Vagina (tissue), 2 donors: ENCODE data around the gene PEX11B.

ENCODE experiments used
- POLR2A ChIP-seq, 2 donors: fragments of 450-650 bp; IDR thresholded peaks; one replicate each; pipeline ENCODE4 v1.6.1; 2017; ENCODE audit warnings: antibody characterized with exemption in 2 of 2, mild to moderate bottlenecking in 2 of 2, moderate library complexity in 2 of 2
- TF ChIP-seq, protein P1 (sequence below), 3 experiments: fragments of 450-650 bp in 2 of 3; fragments of 200-600 bp in 1 of 3; sonication (generic) in 1 of 3; IDR thresholded peaks; one replicate each; pipeline ENCODE4 v1.5.1; 2017 to 2019; ENCODE audit warnings: antibody characterized with exemption in 3 of 3, mild to moderate bottlenecking in 2 of 3, moderate library complexity in 2 of 3

DNA sequence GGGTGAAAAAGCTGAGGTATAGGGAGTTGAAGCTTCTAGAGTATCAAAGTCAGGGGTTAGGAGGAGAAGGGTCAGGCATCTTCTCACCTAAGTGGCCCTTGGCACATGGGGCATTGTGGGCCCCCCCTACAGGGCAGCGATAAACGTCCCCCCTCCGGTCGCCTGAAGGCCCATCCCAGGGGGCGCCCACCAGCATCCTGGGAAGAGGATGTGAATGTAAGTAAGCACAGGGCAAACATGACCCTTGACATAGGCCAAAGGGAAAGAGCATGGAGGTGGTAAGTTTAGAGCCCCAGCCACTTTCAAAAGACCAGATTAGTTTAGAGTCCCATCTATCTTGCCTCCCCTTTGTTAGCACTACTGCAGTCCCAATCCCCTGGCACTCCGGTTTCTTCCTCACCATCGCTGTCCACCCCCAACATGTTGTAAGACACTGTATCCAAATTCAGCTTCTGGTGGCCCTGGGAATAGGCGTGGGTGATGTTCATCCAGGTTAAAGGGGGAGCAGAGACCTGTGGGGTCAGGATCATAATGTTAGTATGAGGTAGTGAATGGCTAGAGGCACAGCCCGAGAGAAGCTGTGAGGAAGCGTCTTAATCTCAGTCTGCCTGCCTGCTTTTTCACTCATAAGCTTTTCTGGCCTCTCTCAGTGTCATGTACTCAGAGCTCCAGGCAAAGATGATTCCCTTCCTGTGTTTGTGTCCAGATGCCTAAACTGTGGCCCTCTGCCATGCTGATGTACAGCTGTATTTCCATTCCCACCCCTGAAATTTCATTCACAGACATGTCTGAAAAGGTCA is 11.4 kb downstream of the PEX11B start:
- no peak for TF ChIP-seq POLR2A (IDR thresholded peaks at IDR 0.05)
- TF ChIP-seq, protein P1, sequence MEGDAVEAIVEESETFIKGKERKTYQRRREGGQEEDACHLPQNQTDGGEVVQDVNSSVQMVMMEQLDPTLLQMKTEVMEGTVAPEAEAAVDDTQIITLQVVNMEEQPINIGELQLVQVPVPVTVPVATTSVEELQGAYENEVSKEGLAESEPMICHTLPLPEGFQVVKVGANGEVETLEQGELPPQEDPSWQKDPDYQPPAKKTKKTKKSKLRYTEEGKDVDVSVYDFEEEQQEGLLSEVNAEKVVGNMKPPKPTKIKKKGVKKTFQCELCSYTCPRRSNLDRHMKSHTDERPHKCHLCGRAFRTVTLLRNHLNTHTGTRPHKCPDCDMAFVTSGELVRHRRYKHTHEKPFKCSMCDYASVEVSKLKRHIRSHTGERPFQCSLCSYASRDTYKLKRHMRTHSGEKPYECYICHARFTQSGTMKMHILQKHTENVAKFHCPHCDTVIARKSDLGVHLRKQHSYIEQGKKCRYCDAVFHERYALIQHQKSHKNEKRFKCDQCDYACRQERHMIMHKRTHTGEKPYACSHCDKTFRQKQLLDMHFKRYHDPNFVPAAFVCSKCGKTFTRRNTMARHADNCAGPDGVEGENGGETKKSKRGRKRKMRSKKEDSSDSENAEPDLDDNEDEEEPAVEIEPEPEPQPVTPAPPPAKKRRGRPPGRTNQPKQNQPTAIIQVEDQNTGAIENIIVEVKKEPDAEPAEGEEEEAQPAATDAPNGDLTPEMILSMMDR (IDR thresholded peaks at IDR 0.05), result no peak
